AG04450 (cell line): Measurements from ENCODE around the gene DROSHA. TPM values are rescaled to one million over a fixed set of nuclear protein-coding genes. Genes with fewer than 3 reads are reported as not detected.

Source experiments
- CTCF ChIA-PET: fragments of 300-600, 350-600 bp; formaldehyde crosslinking; extraction: SDS; loops from one replicate; lab custom pipeline; 2022; ENCODE audit warnings: antibody characterized with exemption, inconsistent platforms; lab: Charles Lee
- POLR2A ChIA-PET: fragments of 350-600 bp; formaldehyde crosslinking; extraction: SDS; loops from one replicate; lab custom pipeline; 2021; ENCODE audit warnings: antibody characterized with exemption, inconsistent platforms; lab: Yijun Ruan, JAX
- DNase-seq: peaks from one replicate; pipeline ENCODE4 v3.0.0-alpha.2; 2011; ENCODE audit warnings: low read depth, low spot score
- H3K27ac ChIP-seq: one replicate; pipeline ENCODE4 v1.5.1; 2012; ENCODE audit warnings: low read depth, low read length, control low read depth
- H3K27me3 ChIP-seq: one replicate; pipeline ENCODE4 v1.6.0; 2012; ENCODE audit warnings: low read length; ENCODE audit not compliant: control insufficient read depth, insufficient read depth
- H3K4me3 ChIP-seq: 2 replicates; pipeline ENCODE4 v1.5.1; 2011; ENCODE audit warnings: mild to moderate bottlenecking, low read depth, low read length, control low read depth
- H3K9me3 ChIP-seq: 2 replicates; pipeline ENCODE4 v1.5.1; 2012; ENCODE audit warnings: low read length; ENCODE audit not compliant: control insufficient read depth, insufficient read depth
- polyA minus RNA-seq: library from RNA; depleted of rRNA, polyadenylated mRNA; stranded (reverse); fragments of >200 nt; gene quantifications from 2 replicates; pipeline ENCODE4 v1.2.3, GENCODE V29; 2011; rRNA and poly(A)+ RNA removed
- polyA plus RNA-seq: library from polyadenylated mRNA; depleted of rRNA; stranded (reverse); fragments of >200 nt; gene quantifications from 2 replicates; pipeline ENCODE4 v1.2.3, GENCODE V29; 2011; rRNA removed
- TF ChIP-seq, protein P1 (sequence below): IDR thresholded peaks from 2 replicates; pipeline ENCODE4 v1.5.1; 2011; ENCODE audit warnings: low read depth, low read length, control low read depth, inconsistent platforms

Gene DROSHA, protein sequence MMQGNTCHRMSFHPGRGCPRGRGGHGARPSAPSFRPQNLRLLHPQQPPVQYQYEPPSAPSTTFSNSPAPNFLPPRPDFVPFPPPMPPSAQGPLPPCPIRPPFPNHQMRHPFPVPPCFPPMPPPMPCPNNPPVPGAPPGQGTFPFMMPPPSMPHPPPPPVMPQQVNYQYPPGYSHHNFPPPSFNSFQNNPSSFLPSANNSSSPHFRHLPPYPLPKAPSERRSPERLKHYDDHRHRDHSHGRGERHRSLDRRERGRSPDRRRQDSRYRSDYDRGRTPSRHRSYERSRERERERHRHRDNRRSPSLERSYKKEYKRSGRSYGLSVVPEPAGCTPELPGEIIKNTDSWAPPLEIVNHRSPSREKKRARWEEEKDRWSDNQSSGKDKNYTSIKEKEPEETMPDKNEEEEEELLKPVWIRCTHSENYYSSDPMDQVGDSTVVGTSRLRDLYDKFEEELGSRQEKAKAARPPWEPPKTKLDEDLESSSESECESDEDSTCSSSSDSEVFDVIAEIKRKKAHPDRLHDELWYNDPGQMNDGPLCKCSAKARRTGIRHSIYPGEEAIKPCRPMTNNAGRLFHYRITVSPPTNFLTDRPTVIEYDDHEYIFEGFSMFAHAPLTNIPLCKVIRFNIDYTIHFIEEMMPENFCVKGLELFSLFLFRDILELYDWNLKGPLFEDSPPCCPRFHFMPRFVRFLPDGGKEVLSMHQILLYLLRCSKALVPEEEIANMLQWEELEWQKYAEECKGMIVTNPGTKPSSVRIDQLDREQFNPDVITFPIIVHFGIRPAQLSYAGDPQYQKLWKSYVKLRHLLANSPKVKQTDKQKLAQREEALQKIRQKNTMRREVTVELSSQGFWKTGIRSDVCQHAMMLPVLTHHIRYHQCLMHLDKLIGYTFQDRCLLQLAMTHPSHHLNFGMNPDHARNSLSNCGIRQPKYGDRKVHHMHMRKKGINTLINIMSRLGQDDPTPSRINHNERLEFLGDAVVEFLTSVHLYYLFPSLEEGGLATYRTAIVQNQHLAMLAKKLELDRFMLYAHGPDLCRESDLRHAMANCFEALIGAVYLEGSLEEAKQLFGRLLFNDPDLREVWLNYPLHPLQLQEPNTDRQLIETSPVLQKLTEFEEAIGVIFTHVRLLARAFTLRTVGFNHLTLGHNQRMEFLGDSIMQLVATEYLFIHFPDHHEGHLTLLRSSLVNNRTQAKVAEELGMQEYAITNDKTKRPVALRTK (N-terminal part only)
- polyA plus RNA-seq (52.6 and 65.0 TPM in 2 replicates), polyA minus RNA-seq (124 and 142 TPM in 2 replicates)

DNA sequence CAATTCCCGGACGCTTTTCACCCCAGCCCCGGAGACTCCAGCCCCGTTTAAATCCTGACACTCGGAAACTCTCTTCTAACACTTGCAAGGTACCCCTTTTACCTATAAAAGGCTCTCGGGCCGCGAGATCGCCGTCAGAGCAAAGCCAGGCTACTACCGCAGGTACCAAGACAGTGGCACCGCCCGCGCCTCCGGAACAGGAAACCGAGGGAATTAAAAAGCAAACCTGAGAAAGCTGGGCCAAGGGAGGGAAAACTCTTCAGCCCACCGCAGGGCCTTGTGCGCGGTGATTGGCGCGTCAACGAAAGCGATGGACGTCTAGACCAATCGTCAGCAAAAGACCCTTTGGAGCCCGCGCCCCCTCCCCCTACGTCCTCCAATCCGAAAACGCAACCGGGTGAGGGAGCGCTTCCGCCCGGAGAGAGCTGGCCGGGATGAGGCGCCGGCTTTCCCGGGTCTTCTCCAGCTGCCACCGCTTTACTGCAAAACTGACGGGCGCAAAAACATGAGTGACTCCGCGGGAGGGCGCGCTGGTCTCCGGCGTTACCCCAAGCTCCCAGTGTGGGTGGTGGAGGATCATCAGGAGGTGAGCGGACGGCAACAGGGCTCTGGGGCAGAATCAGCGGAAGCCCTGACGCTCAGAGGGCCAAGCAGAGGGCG is at the start of gene DROSHA, which contains the start of gene C5orf22:
Gene DROSHA (minus strand): TSS at position 206 of the 660 bp plus-strand sequence. CDS start 3,034 bp downstream, outside the sequence.
Gene C5orf22 (plus strand): TSS at position 414 of the 660 bp plus-strand sequence. CDS start 92 bp downstream, at position 506.
- POLR2A ChIA-PET: no interaction called here
- peak within 1 kb of the TSS; percentile 76 for H3K4me3 ChIP-seq
- H3K9me3 ChIP-seq: no peaks in the 10 kb centered on the region
- CTCF ChIA-PET: interaction anchor here (0.7 to 1.8 kb wide), 3 partner anchors 10 to 560 kb away, joined by 3 to 7 read pairs (median 3); no protein-coding TSS in a partner anchor
- DNase-seq: peak; percentile 88
- TF ChIP-seq, protein P1, sequence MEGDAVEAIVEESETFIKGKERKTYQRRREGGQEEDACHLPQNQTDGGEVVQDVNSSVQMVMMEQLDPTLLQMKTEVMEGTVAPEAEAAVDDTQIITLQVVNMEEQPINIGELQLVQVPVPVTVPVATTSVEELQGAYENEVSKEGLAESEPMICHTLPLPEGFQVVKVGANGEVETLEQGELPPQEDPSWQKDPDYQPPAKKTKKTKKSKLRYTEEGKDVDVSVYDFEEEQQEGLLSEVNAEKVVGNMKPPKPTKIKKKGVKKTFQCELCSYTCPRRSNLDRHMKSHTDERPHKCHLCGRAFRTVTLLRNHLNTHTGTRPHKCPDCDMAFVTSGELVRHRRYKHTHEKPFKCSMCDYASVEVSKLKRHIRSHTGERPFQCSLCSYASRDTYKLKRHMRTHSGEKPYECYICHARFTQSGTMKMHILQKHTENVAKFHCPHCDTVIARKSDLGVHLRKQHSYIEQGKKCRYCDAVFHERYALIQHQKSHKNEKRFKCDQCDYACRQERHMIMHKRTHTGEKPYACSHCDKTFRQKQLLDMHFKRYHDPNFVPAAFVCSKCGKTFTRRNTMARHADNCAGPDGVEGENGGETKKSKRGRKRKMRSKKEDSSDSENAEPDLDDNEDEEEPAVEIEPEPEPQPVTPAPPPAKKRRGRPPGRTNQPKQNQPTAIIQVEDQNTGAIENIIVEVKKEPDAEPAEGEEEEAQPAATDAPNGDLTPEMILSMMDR: peak; percentile 12; the same call in 1 of the 2 replicates
- H3K27me3 ChIP-seq: no peaks in the 10 kb centered on the region
- H3K27ac ChIP-seq: peak within 1 kb of the TSS; percentile 73

DNA sequence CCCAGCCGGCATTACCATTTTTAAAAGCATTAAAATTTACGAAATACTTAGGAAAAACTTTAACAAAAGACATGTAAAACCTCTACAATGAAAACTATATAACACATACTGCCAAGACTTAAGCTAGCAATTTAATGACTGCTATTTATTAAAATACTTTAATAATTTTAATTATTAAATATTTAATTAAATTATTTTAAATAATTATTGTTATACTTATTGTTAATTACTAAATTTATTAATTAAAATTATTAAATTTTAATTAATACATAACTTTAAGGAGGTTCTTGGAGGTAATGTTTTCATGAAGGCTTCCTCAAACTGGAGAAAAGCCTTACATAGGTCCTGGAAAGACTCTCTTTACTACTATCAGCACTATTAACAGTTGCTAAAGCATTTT is 47.7 kb upstream of the DROSHA start:
- Histone ChIP-seq H3K9me3 (no peaks in the 10 kb centered on the region), H3K27me3 (peaks cover 10% of the 10 kb centered on the region), H3K4me3 (no peak overlapping the region), H3K27ac (no peak overlapping the region)
- ChIA-PET POLR2A (no interaction called here), CTCF (interaction anchor here (0.6 to 2.4 kb wide), 5 partner anchors 230 to 499 kb away, joined by 3 to 23 read pairs (median 4); no protein-coding TSS in a partner anchor)
- TF ChIP-seq, protein P1: no peak
- DNase-seq: no peak

DNA sequence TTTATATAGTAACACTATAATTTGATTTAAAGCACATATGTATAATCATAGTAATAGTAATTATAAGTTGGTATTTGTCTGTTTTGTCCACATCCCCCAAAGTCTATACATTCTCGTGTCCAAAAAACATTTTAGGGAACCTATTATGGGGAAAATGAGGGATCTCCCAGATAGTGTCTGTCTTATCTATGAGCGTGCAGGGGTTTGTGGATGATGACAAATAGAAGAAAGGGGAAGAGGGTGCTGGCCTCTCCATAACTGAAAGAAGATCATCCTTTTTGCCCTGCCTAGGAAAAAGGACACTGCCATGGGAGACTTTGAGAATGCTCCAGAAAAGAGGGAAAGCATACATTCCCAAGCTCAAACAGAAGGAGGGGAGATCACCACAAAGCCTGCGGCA is 45.5 kb upstream of the DROSHA start:
- H3K27ac ChIP-seq: no peak overlapping the region
- CTCF ChIA-PET: no interaction called here
- POLR2A ChIA-PET: no interaction called here
- TF ChIP-seq, protein P1: no peak
- peaks cover 3% of the 10 kb centered on the region for H3K27me3 ChIP-seq
- H3K4me3 ChIP-seq: no peak overlapping the region
- H3K9me3 ChIP-seq: no peaks in the 10 kb centered on the region
- no peak for DNase-seq

DNA sequence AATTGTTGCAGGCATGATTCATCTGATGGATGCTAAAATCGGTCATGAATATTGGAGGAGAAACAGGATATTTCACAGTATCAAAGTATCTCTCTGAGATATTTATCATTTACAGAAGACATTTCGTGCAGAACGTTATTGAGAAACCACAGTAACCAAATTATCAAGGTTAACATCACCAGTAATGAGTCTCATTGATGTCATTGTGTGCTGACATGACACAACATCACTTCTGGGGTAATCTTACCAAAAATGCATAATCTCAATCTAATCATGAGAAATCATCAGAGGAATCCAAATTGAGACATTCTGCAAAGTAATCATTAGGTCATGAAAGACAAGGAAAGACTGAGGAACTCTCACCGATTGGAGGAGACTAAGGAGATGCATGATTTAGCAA is 42.9 kb upstream of the DROSHA start:
- H3K9me3 ChIP-seq: no peaks in the 10 kb centered on the region
- no peak overlapping the region for H3K4me3 ChIP-seq
- no peak overlapping the region for H3K27ac ChIP-seq
- ChIA-PET CTCF (interaction anchor here (1.1 kb wide), 1 partner anchor 234 kb away, joined by 4 read pairs; no protein-coding TSS in a partner anchor), POLR2A (no interaction called here)
- TF ChIP-seq, protein P1: no peak
- no peak for DNase-seq
- H3K27me3 ChIP-seq: no peaks in the 10 kb centered on the region
